ENCODE measurements around the gene FREY1.

Gene FREY1

GRCh38 chr11:45928535-45929215 lies 21.6 kb upstream of the FREY1 start:
- no peak for DNase-seq (ENCODE audit: low read depth in 2 of 2)

GRCh38 chr11:45927684-45928413 lies 20.8 kb upstream of the FREY1 start:
- no peak for DNase-seq (ENCODE audit: low read depth in 2 of 2)

- DNase-seq (ENCODE audit: low read depth in 2 of 2) = no peak
Observed at GRCh38 chr11:45927332-45927683, 20.2 kb upstream of the FREY1 start.

- no peak for DNase-seq (ENCODE audit: low read depth in 2 of 2)
Observed at GRCh38 chr11:45926536-45927331, 19.7 kb upstream of the FREY1 start.

GRCh38 chr11:45926001-45926401 lies 18.9 kb upstream of the FREY1 start:
- no peak for DNase-seq (ENCODE audit: low read depth in 2 of 2)

GRCh38 chr11:45925550-45925949 lies 18.5 kb upstream of the FREY1 start:
- no peak for DNase-seq (ENCODE audit: low read depth in 2 of 2)

GRCh38 chr11:45924927-45925326 lies 17.9 kb upstream of the FREY1 start:
- DNase-seq (ENCODE audit: low read depth in 2 of 2) = no peak

GRCh38 chr11:45924036-45924915 lies 17.2 kb upstream of the FREY1 start:
- no peak for DNase-seq (ENCODE audit: low read depth in 2 of 2)

GRCh38 chr11:45922425-45923082 lies 15.5 kb upstream of the FREY1 start, which contains the start of gene LARGE2:
LARGE2 (plus strand) TSS chr11:45922656; CDS start chr11:45922883, 227 bp downstream.
- DNase-seq (ENCODE audit: low read depth in 2 of 2) = no peak

- no peak for DNase-seq (ENCODE audit: low read depth in 2 of 2)
Observed at GRCh38 chr11:45921561-45922424, 14.7 kb upstream of the FREY1 start.

- no peak for DNase-seq (ENCODE audit: low read depth in 2 of 2)
Observed at GRCh38 chr11:45920531-45921477, 13.7 kb upstream of the FREY1 start.

GRCh38 chr11:45919806-45920530 lies 12.9 kb upstream of the FREY1 start:
- no peak for DNase-seq (ENCODE audit: low read depth in 2 of 2)

GRCh38 chr11:45918962-45919675 lies 12.0 kb upstream of the FREY1 start:
- no peak for DNase-seq (ENCODE audit: low read depth in 2 of 2)

- peak in 1 of 2 donors; percentile 47 for DNase-seq (ENCODE audit: low read depth in 2 of 2)
Observed at GRCh38 chr11:45918331-45918941, 11.4 kb upstream of the FREY1 start.

GRCh38 chr11:45917623-45918330 lies 10.7 kb upstream of the FREY1 start, which contains the start of gene PEX16:
PEX16 (minus strand) TSS chr11:45917877; CDS start chr11:45917811, 66 bp downstream.
- peak; percentile 84 to 88 for DNase-seq (ENCODE audit: low read depth in 2 of 2)

- DNase-seq (ENCODE audit: low read depth in 2 of 2) = no peak
Observed at GRCh38 chr11:45917286-45917622, 10.2 kb upstream of the FREY1 start.
